ENCODE results near the gene AFTPH.

- no peak for TF ChIP-seq CTCF (IDR thresholded peaks at IDR 0.05)
- TF ChIP-seq POLR2A (IDR thresholded peaks at IDR 0.05), result no peak
- no peak for TF ChIP-seq EP300 (IDR thresholded peaks at IDR 0.05)
Observed at GRCh38 chr2:64605026-64605471, 80.9 kb downstream of the AFTPH start.
